ENCODE results near the gene SLC27A4. TPM values are rescaled to one million over a fixed set of nuclear protein-coding genes. Genes with fewer than 3 reads are reported as not detected.

SLC27A4 gene
- total RNA-seq, 1 donor from 2014 or later: 47.3 TPM

DNA sequence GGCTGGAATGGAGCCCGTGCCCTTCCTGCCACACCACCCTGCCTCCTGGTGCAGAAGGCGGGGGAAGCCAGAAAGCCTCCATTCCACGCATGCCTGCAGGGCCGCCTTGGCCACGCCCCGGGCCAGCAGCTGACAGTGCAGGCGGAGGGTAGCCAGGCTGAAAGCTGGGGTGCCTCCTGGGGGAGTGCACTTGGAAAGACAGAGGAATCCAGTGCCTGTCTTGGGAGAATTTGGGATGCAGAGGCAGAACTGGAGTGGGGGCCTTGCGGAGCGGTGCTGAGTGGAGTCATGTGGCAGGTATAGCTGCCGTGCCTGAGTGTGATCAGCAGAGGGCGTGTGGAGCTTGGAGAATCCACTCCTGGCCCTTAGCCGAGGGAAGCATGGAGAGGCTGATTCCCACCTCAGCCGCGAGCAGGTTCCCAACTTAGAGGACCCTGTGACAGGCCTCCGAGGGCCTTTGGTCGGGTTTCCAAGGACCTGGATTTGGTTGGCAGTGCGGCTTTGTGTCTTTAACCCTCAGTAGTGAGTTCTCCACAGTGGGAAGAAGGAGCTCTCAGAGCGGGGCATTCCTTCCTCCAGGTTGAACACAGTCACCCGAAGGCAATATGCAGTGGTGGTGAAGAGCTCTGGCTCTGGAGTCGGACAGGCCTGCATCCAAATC is 21.8 kb downstream of the SLC27A4 start:
- H3K4me1 Mint-ChIP-seq (ENCODE audit: low read depth, unreplicated experiment): peaks cover 8% of the 10 kb centered on the region
- H3K27ac Mint-ChIP-seq (ENCODE audit: unreplicated experiment): no peak overlapping the region
- peak overlapping the region; percentile 57 for H3K4me3 Mint-ChIP-seq (ENCODE audit: unreplicated experiment)
- H3K27me3 Mint-ChIP-seq (ENCODE audit: unreplicated experiment): peaks cover 9% of the 10 kb centered on the region
- TF ChIP-seq, protein P1, sequence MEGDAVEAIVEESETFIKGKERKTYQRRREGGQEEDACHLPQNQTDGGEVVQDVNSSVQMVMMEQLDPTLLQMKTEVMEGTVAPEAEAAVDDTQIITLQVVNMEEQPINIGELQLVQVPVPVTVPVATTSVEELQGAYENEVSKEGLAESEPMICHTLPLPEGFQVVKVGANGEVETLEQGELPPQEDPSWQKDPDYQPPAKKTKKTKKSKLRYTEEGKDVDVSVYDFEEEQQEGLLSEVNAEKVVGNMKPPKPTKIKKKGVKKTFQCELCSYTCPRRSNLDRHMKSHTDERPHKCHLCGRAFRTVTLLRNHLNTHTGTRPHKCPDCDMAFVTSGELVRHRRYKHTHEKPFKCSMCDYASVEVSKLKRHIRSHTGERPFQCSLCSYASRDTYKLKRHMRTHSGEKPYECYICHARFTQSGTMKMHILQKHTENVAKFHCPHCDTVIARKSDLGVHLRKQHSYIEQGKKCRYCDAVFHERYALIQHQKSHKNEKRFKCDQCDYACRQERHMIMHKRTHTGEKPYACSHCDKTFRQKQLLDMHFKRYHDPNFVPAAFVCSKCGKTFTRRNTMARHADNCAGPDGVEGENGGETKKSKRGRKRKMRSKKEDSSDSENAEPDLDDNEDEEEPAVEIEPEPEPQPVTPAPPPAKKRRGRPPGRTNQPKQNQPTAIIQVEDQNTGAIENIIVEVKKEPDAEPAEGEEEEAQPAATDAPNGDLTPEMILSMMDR (IDR thresholded peaks at IDR 0.05; ENCODE audit: partially characterized antibody, unreplicated experiment): peak; percentile 89
- H3K36me3 Mint-ChIP-seq (ENCODE audit: unreplicated experiment): no peaks in the 10 kb centered on the region
- peaks cover 11% of the 10 kb centered on the region for H3K9me3 Mint-ChIP-seq (ENCODE audit: unreplicated experiment)
- peak; percentile 88 for DNase-seq

DNA sequence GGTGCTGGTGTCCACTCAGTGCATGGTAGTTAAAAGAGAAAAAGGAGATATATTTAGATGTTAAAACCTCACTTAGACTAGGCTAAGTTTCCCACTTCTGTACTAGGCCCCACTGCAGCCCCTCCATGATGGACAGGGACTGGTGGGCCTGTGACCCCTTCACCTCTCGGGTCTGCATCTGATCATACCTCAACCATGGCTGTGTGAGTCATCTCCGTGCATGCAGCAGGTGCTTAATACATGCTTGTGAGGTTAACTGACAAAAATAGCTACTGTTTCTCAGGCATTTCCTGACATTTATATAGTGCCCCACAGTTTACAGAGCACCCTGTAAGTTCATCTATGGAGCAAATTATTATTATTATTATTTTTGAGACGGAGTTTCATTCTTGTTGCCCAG is 22.4 kb downstream of the SLC27A4 start:
- no peak for DNase-seq
- Mint-ChIP-seq H3K4me3 (ENCODE audit: unreplicated experiment) (no peak overlapping the region), H3K27ac (ENCODE audit: unreplicated experiment) (no peak overlapping the region), H3K4me1 (ENCODE audit: low read depth, unreplicated experiment) (peaks cover 8% of the 10 kb centered on the region), H3K27me3 (ENCODE audit: unreplicated experiment) (peaks cover 9% of the 10 kb centered on the region), H3K9me3 (ENCODE audit: unreplicated experiment) (peaks cover 13% of the 10 kb centered on the region), H3K36me3 (ENCODE audit: unreplicated experiment) (no peaks in the 10 kb centered on the region)
- TF ChIP-seq, protein P1 (IDR thresholded peaks at IDR 0.05; ENCODE audit: partially characterized antibody, unreplicated experiment): no peak

DNA sequence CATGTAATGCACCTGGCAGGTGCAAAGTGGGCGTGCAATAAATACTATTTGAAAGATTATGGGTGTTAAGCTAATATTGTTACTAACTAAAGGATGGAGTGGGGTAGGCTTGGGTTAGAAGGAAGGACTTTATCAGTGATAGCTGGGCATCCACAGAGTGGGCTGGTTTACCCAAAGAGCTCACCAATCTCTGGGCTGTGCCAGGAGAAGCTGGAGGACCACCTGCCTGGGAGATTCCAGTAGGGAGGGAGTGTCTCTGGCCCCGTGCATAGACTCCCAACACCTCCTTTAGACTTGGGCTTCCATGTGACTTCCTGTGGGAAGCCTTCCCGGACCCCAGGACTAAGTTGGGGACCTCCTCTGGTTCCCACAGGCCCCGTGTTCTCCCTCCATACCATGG is 25.2 kb downstream of the SLC27A4 start:
- Mint-ChIP-seq H3K27ac (ENCODE audit: unreplicated experiment) (peak overlapping the region; percentile 93), H3K9me3 (ENCODE audit: unreplicated experiment) (peaks cover 16% of the 10 kb centered on the region), H3K4me3 (ENCODE audit: unreplicated experiment) (peak overlapping the region; percentile 75), H3K36me3 (ENCODE audit: unreplicated experiment) (no peaks in the 10 kb centered on the region), H3K27me3 (ENCODE audit: unreplicated experiment) (peaks cover 15% of the 10 kb centered on the region), H3K4me1 (ENCODE audit: low read depth, unreplicated experiment) (peaks cover 13% of the 10 kb centered on the region)
- TF ChIP-seq, protein P1 (IDR thresholded peaks at IDR 0.05; ENCODE audit: partially characterized antibody, unreplicated experiment): no peak
- DNase-seq: no peak

DNA sequence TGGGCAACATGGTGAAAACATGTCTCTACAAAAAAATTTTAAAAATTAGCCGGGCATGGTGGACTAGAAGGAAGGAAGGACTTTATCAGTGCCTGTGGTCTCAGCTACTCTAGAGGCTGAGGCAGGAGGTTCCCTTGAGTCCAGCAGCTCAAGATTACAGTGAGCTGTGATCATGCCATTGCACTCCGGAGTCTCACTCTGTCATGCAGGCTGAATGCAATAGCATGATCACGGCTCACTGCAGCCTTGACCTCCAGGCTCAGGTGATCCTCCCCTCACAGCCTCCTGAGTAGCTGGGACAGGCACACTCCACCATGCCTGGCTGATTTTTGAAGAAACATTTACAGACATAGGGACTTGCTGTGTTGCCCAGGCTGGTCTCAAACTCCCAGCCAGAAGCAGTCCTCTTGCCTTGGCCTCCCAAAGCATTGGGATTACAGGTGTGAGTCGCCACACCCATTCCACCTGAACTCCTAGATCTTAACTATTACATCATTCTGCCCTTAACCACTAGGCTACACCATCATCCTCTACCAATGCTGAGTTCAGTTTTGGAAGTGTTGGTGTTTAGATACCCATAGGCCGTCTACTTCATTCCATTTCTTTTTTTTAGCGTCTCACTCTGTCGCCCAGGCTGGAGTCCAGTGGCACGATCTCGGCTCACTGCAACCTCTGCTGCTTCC is 28.8 kb downstream of the SLC27A4 start:
- peaks cover 15% of the 10 kb centered on the region for H3K9me3 Mint-ChIP-seq (ENCODE audit: unreplicated experiment)
- H3K36me3 Mint-ChIP-seq (ENCODE audit: unreplicated experiment): no peaks in the 10 kb centered on the region
- H3K27me3 Mint-ChIP-seq (ENCODE audit: unreplicated experiment): peaks cover 15% of the 10 kb centered on the region
- TF ChIP-seq, protein P1 (IDR thresholded peaks at IDR 0.05; ENCODE audit: partially characterized antibody, unreplicated experiment): no peak
- H3K4me1 Mint-ChIP-seq (ENCODE audit: low read depth, unreplicated experiment): peaks cover 21% of the 10 kb centered on the region
- DNase-seq: no peak
- H3K27ac Mint-ChIP-seq (ENCODE audit: unreplicated experiment): no peak overlapping the region
- H3K4me3 Mint-ChIP-seq (ENCODE audit: unreplicated experiment): no peak overlapping the region

DNA sequence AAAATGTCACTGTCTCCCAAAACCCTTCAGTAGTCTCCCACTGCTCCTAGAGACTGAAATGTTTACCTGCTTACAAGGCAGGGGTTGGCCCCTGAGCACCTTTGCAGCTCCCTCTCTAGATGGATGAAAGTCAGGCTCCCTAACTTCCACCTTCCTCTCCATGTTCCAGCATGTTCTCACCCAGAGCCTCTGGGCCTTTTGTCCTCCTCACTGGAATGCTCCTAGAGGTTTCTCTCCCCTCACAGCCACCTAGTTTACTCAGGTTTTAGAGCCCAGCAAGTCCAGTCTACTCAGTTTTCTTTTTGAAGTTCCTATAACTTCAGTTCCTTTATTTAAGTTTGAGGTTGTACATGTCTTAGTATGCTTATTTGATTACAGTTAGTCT is 30.0 kb downstream of the SLC27A4 start:
- Mint-ChIP-seq H3K9me3 (ENCODE audit: unreplicated experiment) (peaks cover 12% of the 10 kb centered on the region), H3K27me3 (ENCODE audit: unreplicated experiment) (peaks cover 14% of the 10 kb centered on the region), H3K36me3 (ENCODE audit: unreplicated experiment) (no peaks in the 10 kb centered on the region), H3K4me3 (ENCODE audit: unreplicated experiment) (peak overlapping the region; percentile 98), H3K4me1 (ENCODE audit: low read depth, unreplicated experiment) (peaks cover 18% of the 10 kb centered on the region), H3K27ac (ENCODE audit: unreplicated experiment) (peak overlapping the region; percentile 99)
- DNase-seq: no peak
- TF ChIP-seq, protein P1 (IDR thresholded peaks at IDR 0.05; ENCODE audit: partially characterized antibody, unreplicated experiment): no peak
